Thyroid gland (tissue), 4 donors: Measurements from ENCODE around the gene SPATC1L.

Experiments
- POLR2A ChIP-seq, 2 donors: fragments of 450-650 bp; IDR thresholded peaks; one replicate each; pipeline ENCODE4 v1.6.1; 2017; ENCODE audit warnings: antibody characterized with exemption in 2 of 2, mild to moderate bottlenecking in 2 of 2, moderate library complexity in 1 of 2
- TF ChIP-seq, protein P1 (sequence below), 6 experiments: fragments of 200-600 bp in 3 of 6; fragments of 450-650 bp in 3 of 6; sonication (generic) in 3 of 6; IDR thresholded peaks; one replicate each; pipeline ENCODE4 v1.5.1; 2016 to 2019; ENCODE audit warnings: antibody characterized with exemption in 6 of 6, mild to moderate bottlenecking in 2 of 6, inconsistent platforms in 1 of 6, moderate library complexity in 1 of 6

GRCh38 chr21:46115441-46116188 is 68.6 kb downstream of the SPATC1L start:
- TF ChIP-seq, protein P1, sequence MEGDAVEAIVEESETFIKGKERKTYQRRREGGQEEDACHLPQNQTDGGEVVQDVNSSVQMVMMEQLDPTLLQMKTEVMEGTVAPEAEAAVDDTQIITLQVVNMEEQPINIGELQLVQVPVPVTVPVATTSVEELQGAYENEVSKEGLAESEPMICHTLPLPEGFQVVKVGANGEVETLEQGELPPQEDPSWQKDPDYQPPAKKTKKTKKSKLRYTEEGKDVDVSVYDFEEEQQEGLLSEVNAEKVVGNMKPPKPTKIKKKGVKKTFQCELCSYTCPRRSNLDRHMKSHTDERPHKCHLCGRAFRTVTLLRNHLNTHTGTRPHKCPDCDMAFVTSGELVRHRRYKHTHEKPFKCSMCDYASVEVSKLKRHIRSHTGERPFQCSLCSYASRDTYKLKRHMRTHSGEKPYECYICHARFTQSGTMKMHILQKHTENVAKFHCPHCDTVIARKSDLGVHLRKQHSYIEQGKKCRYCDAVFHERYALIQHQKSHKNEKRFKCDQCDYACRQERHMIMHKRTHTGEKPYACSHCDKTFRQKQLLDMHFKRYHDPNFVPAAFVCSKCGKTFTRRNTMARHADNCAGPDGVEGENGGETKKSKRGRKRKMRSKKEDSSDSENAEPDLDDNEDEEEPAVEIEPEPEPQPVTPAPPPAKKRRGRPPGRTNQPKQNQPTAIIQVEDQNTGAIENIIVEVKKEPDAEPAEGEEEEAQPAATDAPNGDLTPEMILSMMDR (IDR thresholded peaks at IDR 0.05), result no peak
- no peak for TF ChIP-seq POLR2A (IDR thresholded peaks at IDR 0.05)
